Measurements from ENCODE around the gene MCF2L.

MCF2L gene

GRCh38 chr13:112982281-112983041, 13.4 kb downstream of the MCF2L start:
- DNase-seq (ENCODE audit: low spot score), result no peak

- DNase-seq (ENCODE audit: low spot score), result no peak
These were observed 14.0 kb downstream of the MCF2L start for GRCh38 chr13:112983042-112983305.

- no peak for DNase-seq (ENCODE audit: low spot score)
These were observed 14.6 kb downstream of the MCF2L start for GRCh38 chr13:112983428-112984196.

- no peak for DNase-seq (ENCODE audit: low spot score)
These were observed 15.5 kb downstream of the MCF2L start for GRCh38 chr13:112984501-112984900.

GRCh38 chr13:112984954-112985802, 16.2 kb downstream of the MCF2L start:
- DNase-seq (ENCODE audit: low spot score), result no peak

- DNase-seq (ENCODE audit: low spot score), result no peak
These were observed 16.9 kb downstream of the MCF2L start for GRCh38 chr13:112985803-112986408.

GRCh38 chr13:112986470-112986869, 17.5 kb downstream of the MCF2L start:
- no peak for DNase-seq (ENCODE audit: low spot score)

- DNase-seq (ENCODE audit: low spot score), result no peak
These were observed 18.1 kb downstream of the MCF2L start for GRCh38 chr13:112986946-112987681.

- DNase-seq (ENCODE audit: low spot score), result no peak
These were observed 18.6 kb downstream of the MCF2L start for GRCh38 chr13:112987682-112988024.

GRCh38 chr13:112990783-112991182, 21.8 kb downstream of the MCF2L start:
- no peak for DNase-seq (ENCODE audit: low spot score)

GRCh38 chr13:112991609-112992008, 22.6 kb downstream of the MCF2L start:
- no peak for DNase-seq (ENCODE audit: low spot score)

GRCh38 chr13:112992931-112993680, 24.1 kb downstream of the MCF2L start:
- no peak for DNase-seq (ENCODE audit: low spot score)

GRCh38 chr13:112994084-112994780, 25.2 kb downstream of the MCF2L start:
- DNase-seq (ENCODE audit: low spot score), result no peak

GRCh38 chr13:112994781-112995355, 25.9 kb downstream of the MCF2L start:
- DNase-seq (ENCODE audit: low spot score), result no peak

GRCh38 chr13:112995395-112996191, 26.6 kb downstream of the MCF2L start:
- DNase-seq (ENCODE audit: low spot score), result no peak

- DNase-seq (ENCODE audit: low spot score), result no peak
These were observed 27.7 kb downstream of the MCF2L start for GRCh38 chr13:112996671-112997091.

GRCh38 chr13:112997188-112998130, 28.4 kb downstream of the MCF2L start:
- no peak for DNase-seq (ENCODE audit: low spot score)

All from hematopoietic multipotent progenitor cell treated with erythropoietin and hydrocortisone succinate and interleukin-3 and kit ligand, for 15 days (in vitro differentiated cells).